GM21619 (cell line): ENCODE measurements around the gene GAK.
"Not testable (repeated sequence)": the region's sequence is repeated elsewhere in the genome, so short reads cannot be mapped to it uniquely, and the experiment has no call there.

ENCODE experiments used
- ATAC-seq: cut with Tn5 transposase; IDR thresholded peaks from one replicate; pipeline ENCODE4 v1.9.1; 2021; ENCODE audit not compliant: unreplicated experiment

GAK gene

DNA sequence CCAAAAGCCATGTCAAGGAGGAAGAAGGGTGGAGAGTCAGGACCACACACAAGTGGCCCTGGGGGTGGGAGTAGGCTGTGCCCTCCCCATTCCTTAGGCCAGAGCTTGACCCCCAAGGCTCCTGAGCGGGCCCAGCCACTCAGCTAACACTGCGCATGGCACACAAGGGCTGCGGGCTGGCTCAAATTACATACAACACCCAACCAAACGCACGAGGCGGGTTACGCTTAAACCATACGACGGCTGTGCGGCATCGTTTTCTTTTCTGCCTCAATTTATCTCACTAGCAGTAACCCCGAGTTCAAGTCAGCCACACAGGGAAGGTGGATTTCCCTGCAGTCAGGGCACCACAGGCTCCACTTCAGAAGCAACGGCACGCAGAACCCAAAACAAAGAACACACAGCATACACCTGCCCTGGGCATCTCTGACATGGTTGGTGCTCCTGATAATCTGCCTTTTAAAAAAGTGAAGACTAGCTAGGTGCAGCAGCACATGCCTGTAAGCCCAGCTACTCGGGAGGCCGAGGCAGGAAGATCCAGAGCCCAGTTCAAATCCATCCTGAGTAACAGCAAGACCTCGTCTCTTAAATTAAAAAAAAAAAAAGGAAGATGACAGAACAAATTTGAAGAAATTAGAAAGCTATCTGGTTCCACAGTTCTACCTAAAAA, 2.9 kb downstream of the GAK start:
- ATAC-seq = no peak

DNA sequence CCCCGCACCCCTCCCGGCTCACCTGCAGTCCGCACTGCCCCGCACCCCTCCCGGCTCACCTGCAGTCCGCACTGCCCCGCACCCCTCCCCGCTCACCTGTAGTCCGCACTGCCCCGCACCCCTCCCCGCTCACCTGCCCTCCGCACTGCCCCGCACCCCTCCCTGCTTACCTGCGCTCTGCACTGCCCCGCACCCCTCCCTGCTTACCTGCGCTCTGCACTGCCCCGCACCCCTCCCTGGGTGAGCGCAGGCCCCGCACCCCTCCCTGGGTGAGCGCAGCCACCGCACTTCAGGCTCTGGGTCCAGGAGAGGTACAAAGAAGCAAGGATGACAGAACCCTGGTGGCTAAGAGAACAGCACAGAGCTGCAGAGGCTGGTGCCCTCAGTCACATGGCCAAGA, 4.5 kb downstream of the GAK start:
- not testable (repeated sequence) for ATAC-seq

DNA sequence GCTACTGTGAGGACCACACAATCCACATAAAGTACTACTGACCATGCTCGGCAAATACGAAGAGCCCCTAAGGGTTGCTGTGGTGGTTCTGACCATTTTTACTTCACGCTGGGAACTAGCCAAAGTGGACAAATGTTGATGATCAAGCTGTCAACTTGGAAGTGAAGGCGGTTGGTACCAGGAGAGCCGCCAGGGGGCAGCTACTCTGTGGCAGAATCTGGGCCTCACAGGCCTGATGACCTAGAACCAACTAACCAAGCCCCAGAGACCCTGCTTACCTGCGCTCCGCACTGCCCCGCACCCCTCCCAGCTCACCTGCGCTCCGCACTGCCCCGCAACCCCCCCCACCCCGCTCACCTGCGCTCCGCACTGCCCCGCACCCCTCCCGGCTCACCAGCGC, 5.6 kb downstream of the GAK start:
- ATAC-seq = no peak

DNA sequence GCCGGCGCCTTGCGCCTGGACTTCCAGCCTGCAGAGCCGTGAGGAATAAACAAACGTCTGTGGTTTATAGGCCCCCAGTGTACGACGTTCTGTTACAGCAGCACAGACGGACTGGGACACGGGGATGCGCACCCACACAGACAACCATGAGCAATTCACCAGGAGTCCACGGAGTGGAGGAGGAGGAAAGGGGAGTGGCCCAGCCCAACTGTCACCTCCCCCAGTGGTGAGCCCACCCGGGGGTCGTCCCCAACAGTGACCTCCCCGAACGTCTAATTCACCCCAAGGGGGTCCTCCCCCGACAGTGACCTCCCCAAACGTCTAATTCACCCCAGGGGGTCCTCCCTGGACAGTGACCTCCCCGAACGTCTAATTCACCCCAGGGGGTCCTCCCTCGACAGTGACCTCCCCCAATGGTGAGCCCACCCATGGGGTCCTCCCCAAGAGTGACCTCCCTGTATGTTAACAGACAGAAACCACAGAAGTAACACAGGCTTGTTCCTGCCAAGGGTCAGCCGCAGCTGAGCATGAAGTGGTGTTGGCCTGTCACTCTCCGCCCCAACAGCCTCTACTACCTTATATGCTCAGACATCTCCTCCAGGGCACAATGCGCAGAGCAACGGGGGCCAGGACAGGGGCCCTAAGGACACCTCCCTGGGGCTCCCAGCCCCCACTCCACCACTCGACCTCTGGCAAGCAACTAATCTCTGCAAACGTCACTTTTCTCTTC, 6.2 kb downstream of the GAK start:
- ATAC-seq = no peak

DNA sequence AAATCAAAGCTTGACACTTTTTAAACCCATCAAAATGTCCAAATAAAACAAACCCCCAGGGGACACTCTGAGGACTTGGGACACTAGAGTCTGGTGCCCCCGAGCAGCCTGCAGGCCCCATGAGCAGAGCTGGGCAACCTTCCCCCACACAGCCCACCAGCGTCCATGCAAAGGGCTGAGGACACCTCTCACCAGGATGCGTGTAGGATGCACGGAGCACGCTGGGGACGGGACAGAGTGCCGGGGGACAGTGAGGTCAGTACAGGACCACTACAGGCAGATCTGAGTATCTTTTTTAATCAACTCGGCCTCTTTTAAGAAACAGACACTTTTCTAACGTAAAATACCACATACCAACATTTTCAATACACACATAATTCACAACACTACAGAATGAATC, 6.9 kb downstream of the GAK start:
- ATAC-seq = no peak

DNA sequence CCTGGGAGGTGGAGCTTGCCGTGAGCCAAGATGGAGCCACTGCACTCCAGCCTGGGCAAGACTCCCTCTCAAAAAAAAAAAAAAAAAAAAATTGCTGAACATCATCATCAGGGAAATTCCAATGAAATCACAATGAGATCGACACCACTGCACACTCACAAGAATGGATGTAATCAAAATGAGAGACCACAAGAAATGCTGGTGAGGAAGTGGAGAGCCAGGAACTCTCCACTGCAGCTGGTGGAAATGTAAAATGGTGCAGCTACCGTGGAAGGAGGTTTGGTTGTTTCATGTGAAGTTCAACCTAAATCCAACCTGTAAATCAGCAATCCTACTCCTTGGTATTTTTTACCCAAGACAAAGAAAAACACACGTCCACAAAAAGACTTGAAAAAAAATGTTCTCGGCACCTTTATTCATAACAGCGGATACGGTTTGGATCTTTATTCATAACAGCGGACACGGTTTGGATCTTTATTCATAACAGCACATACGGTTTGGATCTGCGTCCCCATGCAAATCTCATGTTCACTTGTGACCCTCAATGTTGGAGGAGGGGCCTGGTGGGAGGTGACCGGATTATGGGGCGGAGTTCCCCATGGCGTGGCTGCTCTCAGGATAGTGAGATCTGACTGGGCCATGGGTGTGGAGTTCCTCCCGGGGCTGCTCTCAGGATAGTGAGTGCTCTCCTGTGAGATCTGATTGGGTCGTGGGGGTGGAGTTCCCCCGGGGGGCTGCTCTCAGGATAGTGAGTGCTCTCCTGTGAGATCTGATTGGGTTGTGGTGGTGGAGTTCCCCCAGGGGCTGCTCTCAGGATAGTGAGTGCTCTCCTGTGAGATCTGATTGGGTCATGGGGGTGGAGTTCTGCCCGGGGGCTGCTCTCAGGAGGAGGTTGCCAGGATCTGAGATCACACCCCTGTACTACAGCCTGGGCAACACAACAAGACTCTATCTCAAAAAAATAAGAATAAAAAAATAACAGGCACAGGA, 7.7 kb downstream of the GAK start:
- ATAC-seq = no peak

DNA sequence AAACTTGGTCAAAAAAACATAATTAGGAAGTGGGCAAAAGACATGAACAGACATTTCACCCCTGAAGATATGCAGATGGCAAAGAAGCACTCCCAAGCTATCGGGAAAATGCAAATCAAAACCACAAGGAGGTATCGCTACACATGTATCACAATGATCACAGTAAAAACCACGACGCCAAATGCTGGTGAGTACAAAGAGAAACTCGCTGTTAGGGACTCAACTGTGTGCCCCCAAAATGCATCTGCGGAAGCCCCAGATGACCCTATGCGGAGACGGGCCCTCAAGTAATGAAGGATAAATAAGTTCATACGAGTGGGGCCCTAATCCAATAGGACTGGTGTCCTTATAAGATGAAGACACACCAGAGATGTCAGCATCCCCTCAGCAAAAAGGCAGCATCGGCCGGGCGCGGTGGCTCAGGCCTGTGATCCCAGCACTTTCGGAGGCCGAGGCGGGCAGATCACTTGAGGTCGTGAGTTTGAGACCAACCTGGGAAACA, 10.2 kb downstream of the GAK start:
- peak; percentile 56 for ATAC-seq

DNA sequence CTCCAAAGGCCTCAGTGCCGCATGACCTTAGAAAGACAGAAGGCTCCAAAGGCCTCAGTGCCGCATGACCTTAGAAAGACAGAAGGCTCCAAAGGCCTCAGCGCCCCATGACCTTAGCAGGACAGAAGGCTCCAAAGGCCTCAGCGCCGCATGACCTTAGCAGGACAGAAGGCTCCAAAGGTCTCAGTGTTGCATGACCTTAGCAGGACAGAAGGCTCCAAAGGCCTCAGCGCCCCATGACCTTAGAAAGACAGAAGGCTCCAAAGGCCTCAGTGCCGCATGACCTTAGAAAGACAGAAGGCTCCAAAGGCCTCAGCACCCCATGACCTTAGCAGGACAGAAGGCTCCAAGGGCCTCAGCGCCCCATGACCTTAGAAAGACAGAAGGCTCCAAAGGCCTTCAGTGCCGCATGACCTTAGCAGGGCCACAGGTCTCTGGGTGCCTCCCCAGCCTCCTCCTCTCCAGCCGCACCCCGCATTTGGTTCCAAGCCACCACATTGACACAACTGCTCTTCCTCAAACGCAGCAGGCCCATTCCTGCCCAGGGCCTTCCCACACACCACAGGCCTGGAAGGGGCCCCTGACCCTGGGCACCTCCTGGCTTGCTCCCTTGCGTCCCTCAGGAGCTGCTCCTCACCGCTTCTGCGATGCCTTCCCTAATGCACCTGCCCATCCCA, 13.0 kb downstream of the GAK start:
- ATAC-seq = not testable (repeated sequence)

DNA sequence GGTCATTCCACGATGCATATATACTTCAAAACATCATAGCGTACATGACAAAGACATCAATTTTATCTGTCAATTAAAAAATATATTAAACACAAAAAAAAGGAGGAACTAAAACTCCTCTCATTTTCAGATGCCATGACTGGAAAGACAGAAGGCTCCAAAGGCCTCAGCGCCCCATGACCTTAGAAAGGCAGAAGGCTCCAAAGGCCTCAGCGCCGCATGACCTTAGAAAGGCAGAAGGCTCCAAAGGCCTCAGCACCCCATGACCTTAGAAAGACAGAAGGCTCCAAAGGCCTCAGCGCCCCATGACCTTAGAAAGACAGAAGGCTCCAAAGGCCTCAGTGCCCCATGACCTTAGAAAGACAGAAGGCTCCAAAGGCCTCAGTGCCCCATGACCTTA, 13.5 kb downstream of the GAK start:
- not testable (repeated sequence) for ATAC-seq

DNA sequence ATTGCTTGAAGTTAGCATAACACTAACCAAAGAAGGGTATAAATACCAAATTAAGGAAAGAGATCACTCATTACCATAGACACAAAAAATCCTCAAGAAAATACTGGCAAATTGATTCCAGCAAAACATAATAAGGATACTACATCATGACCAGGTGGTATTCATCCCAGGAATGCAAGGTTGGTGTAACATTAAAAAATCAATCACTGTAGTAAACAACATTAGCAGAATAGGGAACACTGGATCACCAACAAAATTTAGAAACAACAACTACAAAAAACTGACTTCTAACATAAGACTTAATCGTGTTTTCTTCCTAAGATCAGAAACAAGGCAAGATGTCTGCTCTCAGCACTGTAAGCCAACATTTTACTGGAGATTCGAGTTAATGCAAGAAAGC, 14.1 kb downstream of the GAK start:
- ATAC-seq = no peak

DNA sequence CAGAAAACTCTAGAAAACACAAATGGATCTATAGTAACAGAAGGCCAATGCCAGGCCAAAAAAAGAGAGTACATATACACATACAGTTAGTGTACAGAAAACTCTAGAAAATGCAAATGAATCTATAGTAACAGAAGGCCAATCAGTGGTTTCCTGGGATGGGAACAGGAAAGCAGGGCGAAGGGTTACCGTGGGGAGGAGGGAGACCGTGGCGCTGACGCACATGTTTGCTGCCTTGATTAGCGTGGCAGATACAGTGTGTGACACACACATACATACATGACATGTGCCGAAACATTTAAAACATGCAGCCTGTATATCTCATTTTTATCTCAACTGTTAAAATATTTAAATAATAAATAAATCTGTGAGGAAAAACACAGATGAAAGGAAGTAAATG, 14.7 kb downstream of the GAK start:
- ATAC-seq = no peak

DNA sequence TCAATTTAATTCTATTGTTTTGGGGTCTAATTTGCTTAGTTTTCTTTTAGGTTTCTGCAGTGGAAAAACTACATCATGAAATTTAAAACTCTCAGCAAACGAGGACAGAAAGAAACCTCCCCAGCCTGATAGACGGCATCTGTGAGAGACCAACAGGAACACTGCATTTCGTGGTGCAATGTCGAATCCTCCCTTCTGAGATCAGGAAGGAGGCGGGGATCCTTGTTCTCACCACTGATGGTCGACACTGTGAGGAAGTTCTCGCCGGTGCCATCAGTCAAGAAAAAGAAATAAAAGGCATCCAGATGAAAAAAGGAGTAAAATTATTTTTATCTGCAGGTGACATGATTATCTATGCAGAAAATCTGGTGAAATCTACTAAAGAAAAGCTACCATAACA, 16.5 kb downstream of the GAK start:
- no peak for ATAC-seq

DNA sequence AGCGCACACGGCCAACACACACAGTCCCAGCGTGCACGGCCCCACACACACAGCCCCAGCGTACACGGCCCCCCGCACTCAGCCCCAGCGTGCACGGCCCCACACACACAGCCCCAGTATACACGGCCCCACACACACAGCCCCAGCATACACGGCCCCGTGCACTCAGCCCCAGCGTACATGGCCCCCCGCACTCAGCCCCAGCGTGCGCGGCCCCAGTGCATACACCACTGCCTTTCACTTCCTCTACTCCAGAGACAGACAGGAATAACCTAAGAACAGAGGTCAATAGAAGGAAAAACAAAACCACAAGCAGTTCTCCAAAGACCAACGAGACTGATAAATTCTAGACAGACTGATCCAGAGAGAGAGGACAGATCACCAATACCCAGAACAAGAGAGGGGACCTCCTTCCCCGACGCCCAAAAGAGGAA, 17.1 kb downstream of the GAK start:
- peak; percentile 48 for ATAC-seq

DNA sequence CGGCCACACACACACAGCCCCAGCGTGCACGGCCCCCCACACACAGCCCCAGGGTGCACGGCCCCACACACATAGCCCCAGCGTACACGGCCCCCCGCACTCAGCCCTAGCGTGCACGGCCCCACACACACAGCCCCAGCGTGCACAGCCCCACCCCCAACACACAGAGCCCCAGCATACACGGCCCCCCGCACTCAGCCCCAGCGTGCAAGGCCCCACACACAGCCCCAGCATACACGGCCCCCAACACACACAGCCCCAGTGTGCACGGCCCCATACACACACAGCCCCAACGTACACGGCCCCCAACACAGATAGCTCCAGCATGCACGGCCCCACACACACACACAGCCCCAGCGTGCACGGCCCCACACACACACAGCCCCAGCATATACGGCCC, 17.6 kb downstream of the GAK start:
- no peak for ATAC-seq

DNA sequence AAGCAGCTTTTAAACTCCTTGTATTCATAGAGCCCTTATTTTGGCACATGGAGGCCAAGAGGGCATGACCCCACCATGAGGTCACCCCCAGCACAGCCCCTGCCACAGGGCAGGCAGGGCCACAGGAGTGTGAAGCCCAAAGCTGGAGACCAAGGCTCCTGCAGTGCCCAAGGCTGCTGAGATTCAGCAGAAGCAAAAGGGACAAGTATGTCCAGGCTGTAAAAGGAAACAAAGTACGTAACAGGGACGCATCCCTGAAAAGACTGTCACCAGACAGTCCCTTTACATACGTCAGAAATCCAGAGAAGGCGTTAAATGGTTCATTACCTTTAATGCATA, 18.9 kb downstream of the GAK start:
- ATAC-seq = no peak

DNA sequence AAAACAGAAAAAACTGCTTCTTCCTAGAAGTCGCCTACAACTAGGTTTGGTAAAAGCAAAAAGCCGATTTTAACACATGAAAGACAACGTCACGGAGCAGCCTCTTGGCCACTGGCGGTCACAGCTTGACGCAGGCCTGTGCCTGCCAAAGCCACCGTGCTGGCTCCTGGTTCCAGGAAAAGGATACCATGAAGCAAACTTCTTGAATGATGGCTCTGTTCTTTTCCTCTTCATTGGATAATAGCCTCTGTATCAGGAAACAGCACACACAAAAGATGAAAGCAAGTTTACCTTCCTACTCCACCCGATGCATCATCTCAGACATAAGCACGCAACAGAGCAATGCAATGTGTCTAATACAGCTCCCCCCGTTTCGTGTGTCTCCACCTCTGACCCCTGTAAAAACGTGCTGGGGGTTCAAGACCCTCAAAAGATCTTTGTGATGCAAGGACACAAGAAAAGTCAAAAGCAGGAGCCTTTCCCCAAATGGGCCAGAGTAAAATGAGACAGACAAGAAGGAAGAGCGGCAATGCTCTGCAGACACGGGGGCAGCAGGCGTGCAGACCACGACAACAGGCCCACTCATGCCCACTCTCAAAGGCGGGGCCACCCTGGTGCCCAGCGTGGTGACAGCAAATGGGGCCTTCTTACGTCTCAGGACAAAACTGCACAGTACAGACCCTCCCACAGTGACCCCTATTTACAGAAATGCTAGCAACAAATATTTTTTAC, 19.4 kb downstream of the GAK start:
- ATAC-seq = no peak

DNA sequence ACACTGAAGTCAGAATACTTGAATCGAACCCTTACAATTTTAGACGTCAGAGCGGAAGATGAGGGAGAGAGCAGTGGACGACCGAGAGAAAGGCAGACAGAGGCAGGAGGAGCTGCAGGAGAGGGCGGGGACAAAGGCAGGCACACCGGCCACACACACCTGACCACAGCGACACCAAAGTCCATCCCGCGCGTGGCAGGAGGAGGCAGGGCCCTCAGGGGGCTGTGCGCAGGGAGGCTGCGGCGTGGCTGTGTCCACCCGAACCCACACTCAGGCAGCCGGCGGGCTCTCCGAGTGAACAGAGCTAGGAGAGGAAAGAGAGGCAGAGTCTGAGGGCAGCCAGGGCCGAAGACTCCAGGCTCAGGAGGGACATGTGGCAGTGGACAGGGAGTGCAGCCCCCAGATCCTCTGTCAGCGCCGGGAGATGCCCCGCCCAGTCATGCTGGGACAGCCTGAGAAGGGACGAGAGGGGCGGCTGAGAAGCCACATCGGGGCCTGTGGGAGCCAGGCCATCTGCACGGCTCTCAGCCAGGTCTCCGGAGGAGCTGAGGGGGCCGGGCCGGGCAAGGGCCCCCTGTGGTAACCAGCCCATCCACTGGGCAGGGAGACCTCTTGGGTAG, 20.1 kb downstream of the GAK start:
- ATAC-seq = no peak

DNA sequence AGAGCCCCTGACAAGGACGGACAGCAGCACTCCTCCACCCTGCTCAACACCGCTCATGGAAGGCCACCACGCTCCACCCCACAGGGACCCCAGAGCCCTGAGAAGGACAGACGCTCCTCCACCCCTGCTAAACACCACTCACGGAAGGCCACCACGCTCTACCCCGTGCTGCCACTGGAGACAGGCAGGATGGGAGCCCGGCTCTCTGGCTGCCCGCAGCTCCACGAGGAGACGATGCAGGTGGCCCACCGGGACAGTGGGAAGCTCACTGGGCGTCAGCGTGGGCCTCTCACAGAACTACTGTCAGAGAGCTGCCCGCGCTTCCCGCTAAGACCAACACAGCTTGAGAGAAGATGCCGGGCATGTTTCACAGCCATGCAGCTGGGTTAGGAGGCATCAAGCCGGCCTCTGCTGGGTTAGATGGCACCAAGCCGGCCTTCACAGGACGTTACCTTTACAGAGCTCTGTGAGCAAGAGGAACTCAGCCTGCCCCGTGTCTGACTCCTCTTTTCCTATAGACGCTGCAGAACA, 20.8 kb downstream of the GAK start:
- no peak for ATAC-seq

DNA sequence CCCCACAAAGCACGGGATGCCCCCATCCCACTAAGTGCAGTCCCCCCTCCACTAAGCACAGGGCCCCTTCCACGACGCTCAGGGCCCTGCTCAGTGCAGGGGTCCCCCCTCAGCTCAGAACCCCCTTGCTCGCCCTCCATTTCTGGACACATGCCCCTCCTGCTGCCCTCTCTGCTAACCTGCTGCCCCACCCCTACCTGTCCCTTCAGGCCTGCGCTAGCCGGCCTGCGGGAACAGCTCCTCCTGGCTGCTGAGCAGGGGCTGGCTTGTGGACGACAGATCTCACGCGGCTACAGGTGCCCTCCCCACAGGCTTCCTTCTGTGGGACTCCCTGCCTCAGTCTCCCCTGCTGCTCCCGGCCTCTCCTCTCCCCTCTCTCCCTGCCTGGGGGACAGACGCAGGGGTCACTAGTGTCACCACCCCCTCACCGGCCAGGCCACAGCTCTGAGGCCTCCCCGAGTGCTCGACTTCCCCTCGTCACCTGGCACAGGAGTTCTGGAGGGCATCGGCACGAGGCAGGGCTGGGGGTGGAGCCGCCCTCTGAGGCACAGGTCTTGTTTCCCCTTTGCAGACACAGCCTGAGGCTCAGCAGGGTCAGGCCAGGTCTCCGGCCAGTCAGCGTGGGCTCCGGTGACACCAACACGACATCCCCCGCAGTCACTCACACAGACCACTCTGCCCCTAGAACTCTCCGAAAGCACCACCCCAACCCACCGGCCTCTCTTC, 21.6 kb downstream of the GAK start:
- no peak for ATAC-seq
